PFSK-1 (cell line): ENCODE results near the gene SSH2.
A peak's percentile ranks its signal among the peaks of the same experiment; 100 is the strongest.

ENCODE experiments used
- POLR2AphosphoS5 ChIP-seq: IDR thresholded peaks from 2 replicates; pipeline ENCODE4 v1.6.1; 2012; ENCODE audit warnings: low read depth, mild to moderate bottlenecking, control low read depth, low read length, moderate library complexity
- REST ChIP-seq, 2 experiments: IDR thresholded peaks; 2 replicates each; pipeline versions ENCODE4 v1.6.1 to v1.8.0; 2011 to 2012; ENCODE audit warnings: low read depth in 2 of 2, low read length in 2 of 2, control low read depth in 1 of 2, inconsistent platforms in 1 of 2, mild to moderate bottlenecking in 1 of 2, moderate library complexity in 1 of 2; ENCODE audit not compliant: insufficient read depth in 1 of 2
- SIN3A ChIP-seq: IDR thresholded peaks from 2 replicates; pipeline ENCODE4 v1.6.1; 2012; ENCODE audit warnings: mild to moderate bottlenecking, low read length, moderate library complexity, borderline replicate concordance; ENCODE audit not compliant: insufficient read depth
- TAF1 ChIP-seq: IDR thresholded peaks from 2 replicates; pipeline ENCODE4 v1.6.1; 2012; ENCODE audit warnings: low read length, control low read depth, borderline replicate concordance; ENCODE audit not compliant: insufficient read depth

- no peak for TF ChIP-seq REST (IDR thresholded peaks at IDR 0.05; ENCODE audit: insufficient read depth in 1 of 2, low read depth in 2 of 2, low read length in 2 of 2)
- no peak for TF ChIP-seq POLR2AphosphoS5
- TF ChIP-seq TAF1: 0 out of 2 replicates have a peak, but pooled peaks have one; percentile 2
- no peak for TF ChIP-seq SIN3A
Observed at GRCh38 chr17:29588562-29589411, 341.2 kb downstream of the SSH2 start.
